Measurements from ENCODE around the gene CD164.

- TF ChIP-seq CTCF (IDR thresholded peaks at IDR 0.05), result no peak
- TF ChIP-seq POLR2AphosphoS5 (IDR thresholded peaks at IDR 0.05), result no peak
- TF ChIP-seq POLR2A (IDR thresholded peaks at IDR 0.05), result no peak
- TF ChIP-seq EP300 (IDR thresholded peaks at IDR 0.05), result no peak
Observed at GRCh38 chr6:109328629-109329028, 53.6 kb downstream of the CD164 start.

Measured in gastroesophageal sphincter (tissue), 3 donors.